CD4-positive, alpha-beta T cell treated with Interleukin-10 for 1 hour (primary cell): ENCODE results near the gene GAB3.

Experiments
- DNase-seq: peaks from one replicate; pipeline ENCODE4 v3.0.0-alpha.2; 2020

GAB3 gene

GRCh38 chrX:154749856-154750255 is 1.0 kb downstream of the GAB3 start:
- DNase-seq: no peak

- peak; percentile 83 for DNase-seq
Measured at GRCh38 chrX:154748712-154749339, 2.1 kb downstream of the GAB3 start.

- no peak for DNase-seq
Measured at GRCh38 chrX:154742613-154743012, 8.3 kb downstream of the GAB3 start.

GRCh38 chrX:154739952-154740465 is 10.9 kb downstream of the GAB3 start:
- no peak for DNase-seq

GRCh38 chrX:154738011-154738738 is 12.7 kb downstream of the GAB3 start:
- DNase-seq: peak; percentile 41

- no peak for DNase-seq
Measured at GRCh38 chrX:154737136-154737535, 13.7 kb downstream of the GAB3 start.

- DNase-seq: no peak
Measured at GRCh38 chrX:154735695-154736393, 15.0 kb downstream of the GAB3 start.

GRCh38 chrX:154734061-154734781 is 16.7 kb downstream of the GAB3 start:
- peak; percentile 60 for DNase-seq

GRCh38 chrX:154733066-154733425 is 17.8 kb downstream of the GAB3 start:
- no peak for DNase-seq

GRCh38 chrX:154732421-154733065 is 18.3 kb downstream of the GAB3 start:
- no peak for DNase-seq

- peak; percentile 50 for DNase-seq
Measured at GRCh38 chrX:154731881-154732280, 19.0 kb downstream of the GAB3 start.

GRCh38 chrX:154731184-154731583 is 19.7 kb downstream of the GAB3 start:
- peak; percentile 53 for DNase-seq

- DNase-seq: no peak
Measured at GRCh38 chrX:154730253-154730891, 20.5 kb downstream of the GAB3 start.

- no peak for DNase-seq
Measured at GRCh38 chrX:154729439-154729838, 21.4 kb downstream of the GAB3 start.

GRCh38 chrX:154728431-154729190 is 22.3 kb downstream of the GAB3 start:
- no peak for DNase-seq

GRCh38 chrX:154727871-154728270 is 23.0 kb downstream of the GAB3 start:
- DNase-seq: no peak

GRCh38 chrX:154727418-154727817 is 23.5 kb downstream of the GAB3 start:
- no peak for DNase-seq

- peak; percentile 47 for DNase-seq
Measured at GRCh38 chrX:154724993-154725756, 25.7 kb downstream of the GAB3 start.

GRCh38 chrX:154721155-154721554 is 29.7 kb downstream of the GAB3 start:
- DNase-seq: no peak

GRCh38 chrX:154720067-154720466 is 30.8 kb downstream of the GAB3 start:
- no peak for DNase-seq
